Measurements from ENCODE around the gene PHOX2A. TPM values are rescaled to one million over a fixed set of nuclear protein-coding genes. Genes with fewer than 3 reads are reported as not detected.
A peak's percentile ranks its signal among the peaks of the same experiment; 100 is the strongest.

PHOX2A gene
- total and polyA plus RNA-seq, 8 donors = 0.35 to 0.61 TPM; not detected in 6

DNA sequence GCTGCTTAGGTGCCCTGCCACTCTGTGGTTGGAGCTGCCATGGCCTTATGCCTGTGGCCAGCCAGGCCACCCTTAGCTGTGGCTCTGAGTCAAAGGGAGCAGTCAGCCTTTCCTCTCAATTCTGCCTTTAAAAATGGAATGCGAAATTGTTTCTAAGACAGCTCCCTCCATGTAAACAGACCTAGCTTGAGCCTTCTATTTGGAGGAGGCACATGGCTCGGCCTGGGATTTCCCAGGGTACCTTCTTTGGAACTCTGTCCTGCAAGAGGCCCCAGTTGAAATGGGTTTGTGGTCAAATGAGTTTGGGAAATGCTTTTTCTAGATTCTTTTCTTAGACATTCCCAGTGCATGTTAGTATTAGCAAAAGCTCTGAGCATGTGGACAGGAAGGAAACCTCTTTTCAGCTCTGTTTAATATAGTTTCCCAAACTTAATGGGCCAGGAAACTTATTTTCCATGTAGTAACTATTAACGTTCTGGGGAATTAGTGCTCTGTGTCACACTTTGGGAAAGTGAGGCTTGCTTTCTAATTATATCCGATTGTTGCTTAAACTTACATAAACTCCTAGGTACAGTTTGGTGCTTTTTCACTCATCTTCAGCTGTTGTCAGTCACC lies 7.8 kb downstream of the PHOX2A start:
- DNase-seq (no peak), ATAC-seq (no peak), FAIRE-seq (no peak)
- TF ChIP-seq, protein P1, sequence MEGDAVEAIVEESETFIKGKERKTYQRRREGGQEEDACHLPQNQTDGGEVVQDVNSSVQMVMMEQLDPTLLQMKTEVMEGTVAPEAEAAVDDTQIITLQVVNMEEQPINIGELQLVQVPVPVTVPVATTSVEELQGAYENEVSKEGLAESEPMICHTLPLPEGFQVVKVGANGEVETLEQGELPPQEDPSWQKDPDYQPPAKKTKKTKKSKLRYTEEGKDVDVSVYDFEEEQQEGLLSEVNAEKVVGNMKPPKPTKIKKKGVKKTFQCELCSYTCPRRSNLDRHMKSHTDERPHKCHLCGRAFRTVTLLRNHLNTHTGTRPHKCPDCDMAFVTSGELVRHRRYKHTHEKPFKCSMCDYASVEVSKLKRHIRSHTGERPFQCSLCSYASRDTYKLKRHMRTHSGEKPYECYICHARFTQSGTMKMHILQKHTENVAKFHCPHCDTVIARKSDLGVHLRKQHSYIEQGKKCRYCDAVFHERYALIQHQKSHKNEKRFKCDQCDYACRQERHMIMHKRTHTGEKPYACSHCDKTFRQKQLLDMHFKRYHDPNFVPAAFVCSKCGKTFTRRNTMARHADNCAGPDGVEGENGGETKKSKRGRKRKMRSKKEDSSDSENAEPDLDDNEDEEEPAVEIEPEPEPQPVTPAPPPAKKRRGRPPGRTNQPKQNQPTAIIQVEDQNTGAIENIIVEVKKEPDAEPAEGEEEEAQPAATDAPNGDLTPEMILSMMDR (IDR thresholded peaks at IDR 0.05) = no peak
- peaks cover 0 to 14% (median 9%) of the 10 kb centered on the region in 3 donors for H3K4me1 ChIP-seq
- intact Hi-C loops (cut with DNase I) = no loop called here
- H3K36me3 ChIP-seq = peaks cover 0 to 44% (median 5%) of the 10 kb centered on the region in 3 donors
- H3K9me3 ChIP-seq = no peaks in the 10 kb centered on the region
- H3K27ac ChIP-seq = no peak overlapping the region
- 72% methylated on average over 4 of the region's 4 CpGs for WGBS, 2 donors
- H3K4me3 ChIP-seq = no peak overlapping the region
- H3K27me3 ChIP-seq = no peaks in the 10 kb centered on the region

DNA sequence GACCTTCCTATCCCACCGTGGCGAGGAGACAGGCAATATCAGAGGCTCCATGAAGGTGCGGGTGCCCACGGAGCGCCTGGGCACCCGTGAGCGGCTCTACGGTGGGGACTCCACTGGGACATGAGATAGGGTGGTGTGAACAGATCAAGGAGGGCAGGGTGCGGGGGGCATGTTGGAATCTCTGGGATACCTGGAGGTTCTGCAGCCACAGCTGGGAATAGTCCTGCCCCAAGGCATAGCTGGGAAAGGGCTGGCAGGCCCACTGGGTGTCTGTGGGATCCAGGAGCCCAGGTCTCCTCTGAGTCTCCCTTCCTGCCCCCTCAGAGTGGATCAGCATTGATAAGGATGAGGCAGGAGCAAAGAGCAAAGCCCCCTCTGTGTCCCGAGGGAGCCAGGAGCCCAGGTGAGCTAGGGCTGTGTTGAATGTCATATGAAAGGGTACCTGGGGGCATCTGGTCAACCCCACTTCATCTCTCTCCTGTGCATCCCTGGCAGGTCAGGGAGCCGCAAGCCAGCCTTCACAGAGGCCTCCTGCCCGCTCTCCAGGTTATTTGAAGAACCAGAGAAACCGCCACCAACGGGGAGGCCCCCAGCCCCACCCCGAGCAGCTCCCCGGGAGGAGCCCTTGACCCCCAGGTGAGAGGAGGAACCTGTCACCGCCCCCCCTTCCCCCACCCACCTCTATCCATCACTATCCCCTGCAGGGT lies 8.5 kb downstream of the PHOX2A start:
- no peak overlapping the region for H3K4me3 ChIP-seq
- H3K36me3 ChIP-seq = peaks cover 0 to 49% (median 12%) of the 10 kb centered on the region in 3 donors
- TF ChIP-seq, protein P1 (IDR thresholded peaks at IDR 0.05) = no peak
- peak in 2 of 6 donors; percentile 39 to 47 for DNase-seq
- ATAC-seq = no peak
- no peaks in the 10 kb centered on the region for H3K27me3 ChIP-seq
- H3K4me1 ChIP-seq = peaks cover 0 to 11% (median 7%) of the 10 kb centered on the region in 3 donors
- H3K9me3 ChIP-seq = no peaks in the 10 kb centered on the region
- FAIRE-seq = no peak
- WGBS, 2 donors = 91 to 92% methylated on average over 17 of the region's 17 CpGs
- intact Hi-C loops (cut with DNase I) = no loop called here
- H3K27ac ChIP-seq = no peak overlapping the region

DNA sequence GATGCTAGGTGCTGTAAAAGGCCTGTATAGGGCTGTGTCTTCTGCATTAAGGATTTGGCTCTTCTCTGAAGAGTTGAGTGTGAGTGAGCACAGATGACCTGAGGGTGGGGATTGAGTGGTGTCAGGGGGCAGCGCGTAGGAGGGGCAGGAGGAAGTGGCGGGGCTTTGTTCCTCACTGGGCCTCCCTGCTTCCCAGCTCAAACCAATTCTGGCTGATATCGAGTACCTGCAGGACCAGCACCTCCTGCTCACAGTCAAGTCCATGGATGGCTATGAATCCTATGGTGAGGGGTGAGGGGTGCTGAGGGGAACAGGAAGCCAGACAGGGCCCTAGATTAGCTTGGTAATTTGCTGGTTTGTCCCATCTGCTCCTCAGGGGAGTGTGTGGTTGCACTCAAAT lies 9.1 kb downstream of the PHOX2A start:
- WGBS, 2 donors = 88 to 93% methylated on average over 4 of the region's 4 CpGs
- H3K4me3 ChIP-seq = no peak overlapping the region
- ATAC-seq (no peak), DNase-seq (no peak), FAIRE-seq (no peak)
- TF ChIP-seq, protein P1 (IDR thresholded peaks at IDR 0.05) = no peak
- intact Hi-C loops (cut with DNase I) = no loop called here
- H3K4me1 ChIP-seq = peaks cover 0 to 6% (median under 1%) of the 10 kb centered on the region in 3 donors
- no peaks in the 10 kb centered on the region for H3K9me3 ChIP-seq
- no peaks in the 10 kb centered on the region for H3K27me3 ChIP-seq
- H3K27ac ChIP-seq = no peak overlapping the region
- H3K36me3 ChIP-seq = peaks cover 0 to 55% (median 18%) of the 10 kb centered on the region in 3 donors

DNA sequence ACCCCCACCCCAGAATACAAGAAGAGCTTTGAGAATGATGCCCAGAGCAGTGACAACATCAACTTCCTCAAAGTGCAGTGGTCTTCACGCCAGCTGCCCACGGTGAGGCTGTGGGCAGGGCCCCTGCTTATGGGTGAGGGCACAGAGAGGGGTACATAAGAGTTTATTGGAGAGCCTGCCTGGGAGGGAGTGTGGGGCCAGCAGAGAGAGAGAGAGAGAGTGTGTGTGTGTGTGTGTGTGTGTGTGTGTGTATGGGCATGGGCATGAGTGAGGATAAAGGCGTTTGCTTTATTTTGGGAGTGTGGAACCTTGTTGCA lies 9.5 kb downstream of the PHOX2A start:
- DNase-seq (no peak), FAIRE-seq (no peak)

More for the DNA sequence above, 9.5 kb downstream of the PHOX2A start:
- Histone ChIP-seq H3K27me3 (no peaks in the 10 kb centered on the region), H3K36me3 (peaks cover 0 to 60% (median 20%) of the 10 kb centered on the region in 3 donors), H3K4me1 (peaks cover 0 to 6% (median 0%) of the 10 kb centered on the region in 3 donors), H3K4me3 (no peak overlapping the region), H3K27ac (no peak overlapping the region), H3K9me3 (no peaks in the 10 kb centered on the region)
- 72 to 78% methylated on average over 3 of the region's 3 CpGs for WGBS, 2 donors
- TF ChIP-seq, protein P1 (IDR thresholded peaks at IDR 0.05) = no peak
- intact Hi-C loops (cut with DNase I) = no loop called here
- ATAC-seq = no peak

Measured in pancreas (tissue), 10 donors.